ENCODE data around the gene FAM98A.

FAM98A gene

DNA sequence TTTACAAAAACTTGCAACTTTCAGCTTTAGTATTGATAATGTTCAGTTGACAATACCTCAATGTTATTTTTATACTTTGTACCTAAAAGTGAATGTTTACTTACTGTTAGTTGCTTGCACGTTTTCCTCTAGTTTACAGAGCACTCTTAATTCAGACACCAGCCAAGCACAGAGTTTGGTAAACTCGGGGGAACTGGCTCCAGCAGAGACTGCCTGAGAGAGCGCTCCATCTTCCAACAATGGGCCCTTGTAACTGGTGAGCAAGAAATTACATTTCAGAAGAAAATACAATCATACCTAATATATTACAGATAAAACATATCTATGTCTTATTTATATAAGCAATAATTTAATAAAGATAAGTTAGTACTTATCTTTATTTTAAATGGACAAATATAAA, 3.7 kb downstream of the FAM98A start:
- Histone ChIP-seq H3K9ac (ENCODE audit: low read depth, low read length) (no peak overlapping the region), H3K36me3 (ENCODE audit: control insufficient read depth, insufficient read depth, low read length) (peaks cover 12% of the 10 kb centered on the region), H3K27me3 (ENCODE audit: control insufficient read depth, insufficient read depth, low read length) (no peaks in the 10 kb centered on the region), H3K4me3 (ENCODE audit: low read depth, low read length) (no peak overlapping the region), H3K4me1 (ENCODE audit: control insufficient read depth, insufficient read depth, low read length) (no peaks in the 10 kb centered on the region), H3K9me3 (ENCODE audit: control insufficient read depth, insufficient read depth, low read length) (no peaks in the 10 kb centered on the region)

DNA sequence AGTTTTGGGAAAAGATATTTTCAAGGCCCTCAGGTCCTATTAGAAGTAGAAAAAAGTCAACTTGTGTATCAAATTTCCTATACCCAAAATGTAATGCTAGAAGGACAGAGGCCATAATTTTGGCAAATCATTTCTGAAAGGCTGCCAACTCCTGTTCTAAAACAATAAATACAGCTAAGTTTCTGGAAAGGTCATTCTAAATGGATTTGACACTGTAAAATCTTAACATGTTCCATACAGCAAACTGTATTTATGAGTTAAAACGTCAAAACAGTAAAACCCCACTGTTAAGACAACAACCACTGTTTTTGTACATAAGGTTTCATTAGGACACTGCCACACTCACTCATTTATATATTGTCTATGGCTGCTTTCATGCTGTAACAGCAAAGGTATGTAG, 9.7 kb downstream of the FAM98A start:
- no peak overlapping the region for H3K4me3 ChIP-seq (ENCODE audit: low read depth, low read length)
- no peaks in the 10 kb centered on the region for H3K9me3 ChIP-seq (ENCODE audit: control insufficient read depth, insufficient read depth, low read length)
- peaks cover 13% of the 10 kb centered on the region for H3K36me3 ChIP-seq (ENCODE audit: control insufficient read depth, insufficient read depth, low read length)
- no peaks in the 10 kb centered on the region for H3K4me1 ChIP-seq (ENCODE audit: control insufficient read depth, insufficient read depth, low read length)
- H3K27me3 ChIP-seq (ENCODE audit: control insufficient read depth, insufficient read depth, low read length) = no peaks in the 10 kb centered on the region
- no peak overlapping the region for H3K9ac ChIP-seq (ENCODE audit: low read depth, low read length)

DNA sequence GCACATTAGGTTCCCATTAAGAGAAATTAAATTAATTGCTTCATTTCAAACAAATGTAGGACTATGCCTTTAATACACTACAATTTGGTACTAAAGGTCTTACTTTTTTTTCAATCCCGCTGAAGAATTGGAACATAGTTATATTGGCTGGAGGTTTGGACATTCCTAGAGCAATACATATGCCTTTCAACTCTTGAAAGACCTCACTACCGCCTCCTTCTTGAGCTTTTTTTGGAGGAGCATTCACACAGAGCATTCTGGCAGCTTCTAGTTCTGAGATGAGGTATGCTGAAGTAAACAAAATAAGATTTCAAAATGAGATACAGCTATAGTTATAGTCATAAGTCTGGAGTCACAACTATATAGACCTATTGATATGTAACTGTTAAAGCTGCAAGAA, 10.9 kb downstream of the FAM98A start:
- Histone ChIP-seq H3K4me1 (ENCODE audit: control insufficient read depth, insufficient read depth, low read length) (peaks cover 6% of the 10 kb centered on the region), H3K27me3 (ENCODE audit: control insufficient read depth, insufficient read depth, low read length) (no peaks in the 10 kb centered on the region), H3K36me3 (ENCODE audit: control insufficient read depth, insufficient read depth, low read length) (peaks cover 6% of the 10 kb centered on the region), H3K4me3 (ENCODE audit: low read depth, low read length) (no peak overlapping the region), H3K9me3 (ENCODE audit: control insufficient read depth, insufficient read depth, low read length) (no peaks in the 10 kb centered on the region), H3K9ac (ENCODE audit: low read depth, low read length) (no peak overlapping the region)

DNA sequence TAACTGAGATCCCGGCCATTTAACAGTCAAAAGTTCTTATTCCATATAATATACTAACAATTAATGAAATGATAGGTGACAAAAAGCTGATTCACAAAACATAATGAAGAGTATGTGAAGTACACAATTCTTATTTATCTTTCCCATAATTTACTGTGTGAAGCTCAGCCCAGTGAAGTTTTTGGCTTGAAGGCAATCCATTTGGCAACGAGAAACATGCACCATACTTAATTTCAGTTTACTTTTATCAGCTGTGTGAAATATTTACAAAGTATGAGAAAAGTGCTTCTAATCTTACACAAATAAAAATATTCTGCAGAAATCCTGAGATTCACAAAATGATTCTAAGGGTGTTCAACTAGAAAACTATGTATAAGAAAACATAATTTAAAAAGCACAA, 12.3 kb downstream of the FAM98A start:
- Histone ChIP-seq H3K27me3 (ENCODE audit: control insufficient read depth, insufficient read depth, low read length) (no peaks in the 10 kb centered on the region), H3K4me1 (ENCODE audit: control insufficient read depth, insufficient read depth, low read length) (peaks cover 6% of the 10 kb centered on the region), H3K9ac (ENCODE audit: low read depth, low read length) (no peak overlapping the region), H3K4me3 (ENCODE audit: low read depth, low read length) (no peak overlapping the region), H3K9me3 (ENCODE audit: control insufficient read depth, insufficient read depth, low read length) (no peaks in the 10 kb centered on the region), H3K36me3 (ENCODE audit: control insufficient read depth, insufficient read depth, low read length) (peaks cover 6% of the 10 kb centered on the region)

DNA sequence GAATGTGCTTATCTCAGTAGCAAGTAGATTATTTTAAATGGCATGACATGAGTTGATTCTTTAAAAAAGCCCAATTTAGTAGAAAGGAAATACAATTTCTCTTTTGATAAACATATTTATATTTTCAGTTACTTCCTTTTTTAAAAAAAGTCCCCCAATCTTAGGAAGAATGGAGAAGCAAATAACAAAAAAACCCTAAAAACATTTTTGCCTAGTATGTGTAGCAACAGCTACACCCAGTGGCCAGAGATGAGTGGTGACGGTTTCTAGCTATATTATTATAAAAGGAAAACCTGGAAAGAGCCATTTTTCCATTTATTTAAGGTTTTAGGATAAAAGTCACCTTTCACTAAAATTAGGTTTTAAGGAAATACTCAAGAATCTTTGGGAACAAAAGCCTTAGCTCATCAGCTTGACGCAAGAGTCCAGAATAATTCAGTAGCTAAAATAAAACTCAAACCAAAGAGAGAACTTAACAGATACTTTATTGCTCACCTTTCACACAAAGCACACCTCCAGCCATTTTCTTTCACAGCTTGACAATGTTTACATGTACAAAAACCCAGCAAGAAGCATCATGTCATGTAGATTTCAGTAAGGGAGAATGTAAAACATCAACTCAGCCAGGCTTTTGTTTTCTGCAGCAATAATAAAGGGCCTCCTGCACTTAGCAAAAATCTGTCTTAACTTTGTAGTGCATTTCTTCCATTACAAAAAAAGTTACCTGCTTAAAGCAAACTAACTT, 15.7 kb downstream of the FAM98A start:
- Histone ChIP-seq H3K27me3 (ENCODE audit: control insufficient read depth, insufficient read depth, low read length) (no peaks in the 10 kb centered on the region), H3K9ac (ENCODE audit: low read depth, low read length) (no peak overlapping the region), H3K36me3 (ENCODE audit: control insufficient read depth, insufficient read depth, low read length) (peaks cover 6% of the 10 kb centered on the region)

DNA sequence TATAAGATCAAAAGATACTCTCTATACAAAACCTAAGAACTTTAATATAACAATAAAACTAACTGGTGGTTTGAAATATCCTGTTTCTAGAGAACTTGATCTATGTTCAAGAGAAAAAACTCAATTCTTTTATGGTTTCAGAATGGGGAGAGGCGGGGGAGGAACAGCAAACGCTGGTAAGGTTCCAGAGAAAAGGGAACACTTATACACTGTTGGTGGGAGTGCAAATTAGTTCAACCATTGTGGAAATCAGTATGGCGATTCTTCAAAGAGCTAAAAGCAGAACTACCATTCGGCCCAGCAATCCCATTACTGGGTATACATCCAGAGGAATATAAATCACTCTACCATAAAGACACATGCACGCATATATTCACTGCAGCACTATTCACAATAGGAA, 17.2 kb downstream of the FAM98A start:
- H3K9ac ChIP-seq (ENCODE audit: low read depth, low read length) = no peak overlapping the region
- H3K4me1 ChIP-seq (ENCODE audit: control insufficient read depth, insufficient read depth, low read length) = peaks cover 17% of the 10 kb centered on the region
- H3K4me3 ChIP-seq (ENCODE audit: low read depth, low read length) = no peak overlapping the region
- H3K27me3 ChIP-seq (ENCODE audit: control insufficient read depth, insufficient read depth, low read length) = no peaks in the 10 kb centered on the region
- H3K36me3 ChIP-seq (ENCODE audit: control insufficient read depth, insufficient read depth, low read length) = peaks cover 6% of the 10 kb centered on the region
- H3K9me3 ChIP-seq (ENCODE audit: control insufficient read depth, insufficient read depth, low read length) = no peaks in the 10 kb centered on the region

More for the DNA sequence above, 15.7 kb downstream of the FAM98A start:
- no peaks in the 10 kb centered on the region for H3K9me3 ChIP-seq (ENCODE audit: control insufficient read depth, insufficient read depth, low read length)
- no peak overlapping the region for H3K4me3 ChIP-seq (ENCODE audit: low read depth, low read length)
- peaks cover 9% of the 10 kb centered on the region for H3K4me1 ChIP-seq (ENCODE audit: control insufficient read depth, insufficient read depth, low read length)

DNA sequence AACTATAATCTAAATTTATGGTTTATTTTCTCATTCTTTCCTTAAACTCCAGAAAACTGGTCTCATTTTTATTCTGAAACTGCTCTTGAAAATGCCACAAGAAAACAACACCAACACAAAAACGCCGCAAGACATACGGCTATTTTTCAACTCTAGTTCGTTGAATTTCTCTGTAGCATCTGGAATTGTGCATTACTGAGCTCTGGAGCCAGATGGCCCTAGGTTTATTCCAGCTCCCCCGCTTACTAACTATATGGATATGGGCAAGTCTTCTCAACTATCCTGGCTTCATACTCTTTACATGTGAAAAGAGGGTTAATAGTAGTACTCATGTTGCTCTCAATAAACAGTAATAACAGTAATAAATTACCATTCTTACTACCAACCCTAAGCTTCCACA, 19.9 kb downstream of the FAM98A start:
- no peak overlapping the region for H3K4me3 ChIP-seq (ENCODE audit: low read depth, low read length)
- H3K9me3 ChIP-seq (ENCODE audit: control insufficient read depth, insufficient read depth, low read length) = no peaks in the 10 kb centered on the region
- no peaks in the 10 kb centered on the region for H3K27me3 ChIP-seq (ENCODE audit: control insufficient read depth, insufficient read depth, low read length)
- H3K9ac ChIP-seq (ENCODE audit: low read depth, low read length) = no peak overlapping the region
- peaks cover 17% of the 10 kb centered on the region for H3K4me1 ChIP-seq (ENCODE audit: control insufficient read depth, insufficient read depth, low read length)
- no peaks in the 10 kb centered on the region for H3K36me3 ChIP-seq (ENCODE audit: control insufficient read depth, insufficient read depth, low read length)

DNA sequence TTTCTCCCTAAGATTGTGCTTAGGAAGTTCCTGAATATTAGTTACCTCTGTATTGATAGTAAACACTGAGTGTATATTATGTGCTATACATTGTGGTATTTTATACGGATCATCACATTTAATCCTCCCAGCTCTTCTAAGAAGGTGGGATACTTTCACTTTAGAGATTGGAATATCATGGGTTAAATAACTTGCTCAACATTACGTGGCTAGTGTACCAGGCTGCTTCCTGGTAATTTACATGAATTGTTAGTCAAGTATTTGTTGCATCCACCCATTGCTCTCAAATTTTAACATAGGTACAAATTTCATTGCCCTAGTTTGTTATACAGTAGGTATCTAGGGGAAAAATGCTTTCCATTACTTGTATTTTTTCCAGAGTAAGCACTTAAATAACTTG, 21.4 kb downstream of the FAM98A start:
- no peaks in the 10 kb centered on the region for H3K9me3 ChIP-seq (ENCODE audit: control insufficient read depth, insufficient read depth, low read length)
- H3K4me1 ChIP-seq (ENCODE audit: control insufficient read depth, insufficient read depth, low read length) = peaks cover 11% of the 10 kb centered on the region
- H3K9ac ChIP-seq (ENCODE audit: low read depth, low read length) = no peak overlapping the region
- H3K27me3 ChIP-seq (ENCODE audit: control insufficient read depth, insufficient read depth, low read length) = no peaks in the 10 kb centered on the region
- no peaks in the 10 kb centered on the region for H3K36me3 ChIP-seq (ENCODE audit: control insufficient read depth, insufficient read depth, low read length)
- no peak overlapping the region for H3K4me3 ChIP-seq (ENCODE audit: low read depth, low read length)

DNA sequence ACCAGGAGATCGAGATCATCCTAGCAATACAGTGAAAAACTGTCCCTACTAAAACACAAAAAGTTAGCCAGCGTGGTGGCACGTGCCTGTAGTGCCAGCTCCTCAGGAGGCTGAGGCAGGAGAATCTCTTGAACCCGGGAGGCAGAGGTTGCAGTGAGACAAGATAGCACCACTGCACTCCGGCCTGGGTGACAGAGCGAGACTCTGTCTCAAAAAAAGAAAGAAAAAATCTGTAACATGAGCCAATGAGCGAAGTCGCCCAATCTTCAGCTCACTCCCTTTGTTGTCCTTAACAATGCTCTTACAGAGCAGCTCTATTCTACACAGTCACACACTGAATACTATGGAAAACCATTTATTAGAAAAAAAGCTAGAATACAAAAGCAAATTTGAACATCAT, 22.0 kb downstream of the FAM98A start:
- Histone ChIP-seq H3K9me3 (ENCODE audit: control insufficient read depth, insufficient read depth, low read length) (no peaks in the 10 kb centered on the region), H3K4me3 (ENCODE audit: low read depth, low read length) (no peak overlapping the region), H3K27me3 (ENCODE audit: control insufficient read depth, insufficient read depth, low read length) (no peaks in the 10 kb centered on the region), H3K4me1 (ENCODE audit: control insufficient read depth, insufficient read depth, low read length) (peaks cover 11% of the 10 kb centered on the region), H3K9ac (ENCODE audit: low read depth, low read length) (no peak overlapping the region), H3K36me3 (ENCODE audit: control insufficient read depth, insufficient read depth, low read length) (no peaks in the 10 kb centered on the region)

DNA sequence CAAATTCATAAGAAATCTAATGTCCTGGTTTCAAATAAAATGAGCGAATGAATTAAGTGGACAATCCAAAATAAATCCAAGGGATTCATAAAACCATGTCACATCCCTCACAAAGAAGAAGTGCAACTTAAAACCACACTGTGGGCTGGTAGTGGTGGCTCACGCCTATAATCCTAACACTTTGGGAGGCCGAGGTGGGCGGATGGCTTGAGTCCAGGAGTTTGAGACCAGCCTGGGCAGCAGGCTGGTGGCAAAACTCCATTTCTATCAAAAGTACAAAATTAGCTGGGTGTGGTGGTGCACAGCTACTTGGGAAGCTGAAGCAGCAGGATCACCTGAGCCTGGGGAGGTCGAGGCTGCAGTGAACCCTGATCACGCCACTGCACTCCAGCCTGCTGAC, 25.4 kb downstream of the FAM98A start:
- Histone ChIP-seq H3K9me3 (ENCODE audit: control insufficient read depth, insufficient read depth, low read length) (no peaks in the 10 kb centered on the region), H3K4me1 (ENCODE audit: control insufficient read depth, insufficient read depth, low read length) (peaks cover 8% of the 10 kb centered on the region), H3K4me3 (ENCODE audit: low read depth, low read length) (no peak overlapping the region), H3K9ac (ENCODE audit: low read depth, low read length) (no peak overlapping the region), H3K27me3 (ENCODE audit: control insufficient read depth, insufficient read depth, low read length) (no peaks in the 10 kb centered on the region), H3K36me3 (ENCODE audit: control insufficient read depth, insufficient read depth, low read length) (no peaks in the 10 kb centered on the region)

DNA sequence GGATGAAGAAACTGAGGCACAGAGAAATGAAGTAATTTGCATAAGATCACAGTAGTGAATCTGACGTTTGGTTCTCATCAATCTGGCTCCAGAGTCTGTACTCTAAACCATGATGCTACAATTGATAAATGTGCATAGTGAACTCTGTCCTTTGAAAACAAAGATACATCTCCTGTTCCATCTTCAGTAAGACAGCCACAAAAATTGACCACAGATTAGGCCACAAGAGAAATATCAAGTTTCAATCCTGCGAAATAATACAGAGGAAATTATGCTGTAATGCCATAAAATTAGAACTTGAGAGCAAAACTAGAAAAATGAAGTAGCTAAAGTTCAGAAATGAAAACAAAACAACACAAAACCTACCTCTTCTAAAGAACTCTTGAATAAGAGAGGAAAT, 28.4 kb downstream of the FAM98A start:
- H3K36me3 ChIP-seq (ENCODE audit: control insufficient read depth, insufficient read depth, low read length) = no peaks in the 10 kb centered on the region
- H3K27me3 ChIP-seq (ENCODE audit: control insufficient read depth, insufficient read depth, low read length) = no peaks in the 10 kb centered on the region
- no peaks in the 10 kb centered on the region for H3K9me3 ChIP-seq (ENCODE audit: control insufficient read depth, insufficient read depth, low read length)
- no peak overlapping the region for H3K9ac ChIP-seq (ENCODE audit: low read depth, low read length)
- H3K4me3 ChIP-seq (ENCODE audit: low read depth, low read length) = no peak overlapping the region
- no peaks in the 10 kb centered on the region for H3K4me1 ChIP-seq (ENCODE audit: control insufficient read depth, insufficient read depth, low read length)

DNA sequence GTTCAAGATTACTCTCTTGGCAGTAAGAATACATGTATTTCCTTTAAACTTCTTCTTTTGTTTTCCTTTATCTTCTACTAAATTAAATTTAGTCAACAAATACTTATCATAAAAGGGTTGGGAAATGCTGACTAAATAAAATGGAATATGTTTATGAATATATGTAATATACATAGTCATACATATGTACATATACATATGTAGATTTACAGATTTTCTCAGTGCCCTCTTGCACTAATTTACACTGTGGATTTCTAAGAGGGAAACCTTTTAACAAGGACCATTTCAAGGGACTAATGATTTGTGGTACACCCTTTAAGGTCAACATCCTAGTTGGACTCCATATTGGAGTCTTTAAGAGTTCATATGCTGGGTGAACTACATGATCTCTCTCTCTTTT, 37.2 kb downstream of the FAM98A start:
- Histone ChIP-seq H3K9me3 (ENCODE audit: control insufficient read depth, insufficient read depth, low read length) (no peaks in the 10 kb centered on the region), H3K27me3 (ENCODE audit: control insufficient read depth, insufficient read depth, low read length) (no peaks in the 10 kb centered on the region), H3K4me3 (ENCODE audit: low read depth, low read length) (no peak overlapping the region), H3K4me1 (ENCODE audit: control insufficient read depth, insufficient read depth, low read length) (no peaks in the 10 kb centered on the region), H3K36me3 (ENCODE audit: control insufficient read depth, insufficient read depth, low read length) (no peaks in the 10 kb centered on the region), H3K9ac (ENCODE audit: low read depth, low read length) (no peak overlapping the region)
